HUES64 (cell line): ENCODE measurements around the gene RFX2.

Experiments used
- H3K27ac ChIP-seq: 2 replicates; pipeline ENCODE4 v1.7.0; 2013; ENCODE audit warnings: low read depth, low read length, inconsistent platforms
- H3K27me3 ChIP-seq: 2 replicates; pipeline ENCODE4 v1.6.1; 2013; ENCODE audit warnings: mild to moderate bottlenecking, low read length; ENCODE audit not compliant: insufficient read depth
- H3K36me3 ChIP-seq: 2 replicates; pipeline ENCODE4 v1.6.1; 2013; ENCODE audit warnings: mild to moderate bottlenecking, low read length; ENCODE audit not compliant: insufficient read depth
- H3K4me1 ChIP-seq: 2 replicates; pipeline ENCODE4 v1.6.1; 2013; ENCODE audit warnings: mild to moderate bottlenecking, low read length, moderate library complexity; ENCODE audit not compliant: insufficient read depth
- H3K4me3 ChIP-seq: 2 replicates; pipeline ENCODE4 v1.5.1; 2013; ENCODE audit warnings: mild to moderate bottlenecking, low read length, moderate library complexity
- H3K9ac ChIP-seq: 2 replicates; pipeline ENCODE4 v1.6.1; 2013; ENCODE audit warnings: mild to moderate bottlenecking, low read depth, low read length
- H3K9me3 ChIP-seq: 2 replicates; pipeline ENCODE4 v1.6.1; 2013; ENCODE audit warnings: low read depth, low read length; ENCODE audit not compliant: insufficient read depth
- WGBS: fragments of 150-250, 120-280 bp; methylation state at CpG from one replicate; pipeline ENCODE4 v1.1.7; 2013; ENCODE audit warnings: missing lambda C conversion rate; 5-methylcytosine and 5-hydroxymethylcytosine counted together

The RFX2 gene

DNA sequence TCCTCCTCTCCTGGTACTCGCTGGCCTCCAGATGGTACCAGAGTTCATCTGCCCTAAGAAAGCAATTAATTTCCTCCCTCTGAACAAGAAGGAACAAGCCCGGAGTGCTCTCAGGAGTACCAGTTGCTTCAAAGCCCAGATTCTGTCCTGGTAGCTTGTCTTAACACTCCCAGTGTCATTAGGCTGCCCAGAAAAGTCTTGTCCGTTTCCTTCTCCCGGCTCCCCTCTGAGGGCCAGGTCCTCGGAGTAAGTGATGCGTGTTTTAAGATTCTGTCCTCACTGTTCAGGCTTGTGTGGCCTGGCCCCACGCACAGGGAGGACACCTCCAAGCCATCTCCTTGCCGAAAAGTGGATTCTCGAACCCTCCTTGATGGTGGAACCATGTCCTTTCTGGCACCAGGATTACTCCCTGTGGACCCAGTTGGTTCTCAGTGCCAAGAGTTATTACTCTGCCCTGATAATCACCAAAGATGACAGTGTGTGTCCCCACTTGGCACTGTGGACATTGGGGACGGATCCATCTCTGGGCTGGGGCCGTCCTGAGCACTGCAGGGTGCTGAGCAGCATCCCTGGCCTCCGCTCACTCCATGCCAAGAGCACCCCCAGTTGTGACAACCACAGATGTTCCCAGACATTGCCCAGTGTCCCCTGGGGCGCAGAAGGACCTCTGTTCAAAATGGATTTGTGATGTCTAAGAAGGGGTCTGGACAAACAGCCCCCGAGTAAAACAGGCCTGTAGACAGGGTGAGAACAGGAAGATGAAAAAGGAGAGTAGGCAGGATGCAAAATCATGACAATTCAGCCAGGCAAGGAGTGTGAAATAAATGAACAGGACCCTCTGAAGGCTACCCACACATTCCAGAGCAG is 52.4 kb downstream of the RFX2 start:
- WGBS = 90% methylated on average over 14 of the region's 14 CpGs
- peaks cover 3% of the 10 kb centered on the region; the same call in 1 of the 2 replicates for H3K9me3 ChIP-seq
- H3K4me3 ChIP-seq = no peak overlapping the region
- H3K27me3 ChIP-seq = no peaks in the 10 kb centered on the region
- H3K36me3 ChIP-seq = no peaks in the 10 kb centered on the region
- H3K9ac ChIP-seq = no peak overlapping the region
- H3K4me1 ChIP-seq = peaks cover 4% of the 10 kb centered on the region; the same call in 1 of the 2 replicates
- no peak overlapping the region for H3K27ac ChIP-seq

DNA sequence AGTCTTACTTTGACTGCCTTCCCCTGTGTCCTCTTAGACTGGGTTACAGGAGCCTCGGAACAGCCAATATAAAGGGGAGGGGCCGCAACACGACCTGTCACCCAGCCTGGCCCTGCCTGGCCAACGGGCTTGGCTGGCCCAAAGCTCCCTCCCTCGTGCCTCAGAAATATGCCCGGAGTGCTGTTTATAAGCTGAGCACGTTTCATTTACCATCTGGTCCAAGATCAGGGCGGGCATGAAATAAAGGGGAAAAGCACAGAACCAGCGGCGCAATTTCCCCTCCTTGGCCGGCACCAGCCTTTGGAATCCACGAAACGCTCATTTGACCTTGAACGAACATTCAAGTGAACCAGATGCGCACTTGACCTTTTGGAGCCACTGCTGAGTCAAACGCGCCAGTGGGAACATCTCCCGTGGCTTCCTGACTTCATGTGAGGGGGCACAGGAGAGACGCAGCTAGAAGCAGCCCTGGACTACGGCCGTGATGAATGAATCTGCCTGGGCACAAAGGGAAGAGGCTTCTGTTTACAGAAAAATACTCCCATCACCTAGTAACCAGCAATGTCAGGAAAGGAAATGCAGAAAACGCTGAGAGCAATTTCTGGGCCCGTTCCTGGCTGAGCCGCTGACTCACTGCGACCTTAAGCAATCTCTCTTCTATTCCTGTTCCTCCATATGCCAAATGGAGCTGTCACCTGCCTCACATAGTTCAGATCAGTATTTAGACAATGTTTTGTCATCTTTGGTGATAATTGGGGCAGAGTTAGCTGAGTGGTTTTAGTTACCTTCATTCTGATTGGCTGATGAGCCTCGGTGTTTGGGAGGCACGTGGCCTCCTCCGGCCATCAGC is 53.3 kb downstream of the RFX2 start:
- no peaks in the 10 kb centered on the region for H3K27me3 ChIP-seq
- no peak overlapping the region for H3K9ac ChIP-seq
- peaks cover 3% of the 10 kb centered on the region; the same call in 1 of the 2 replicates for H3K9me3 ChIP-seq
- 0 out of 2 replicates have a peak overlapping the region, but pooled peaks have one; percentile 13 for H3K27ac ChIP-seq
- H3K4me1 ChIP-seq = peaks cover 4% of the 10 kb centered on the region; the same call in 1 of the 2 replicates
- H3K36me3 ChIP-seq = no peaks in the 10 kb centered on the region
- no peak overlapping the region for H3K4me3 ChIP-seq
- WGBS = 80% methylated on average over 28 of the region's 28 CpGs

GRCh38 chr19:6056282-6056741 is 54.0 kb downstream of the RFX2 start:
- Histone ChIP-seq H3K27ac (no peak overlapping the region), H3K27me3 (no peaks in the 10 kb centered on the region), H3K9me3 (peaks cover 3% of the 10 kb centered on the region; the same call in 1 of the 2 replicates), H3K9ac (no peak overlapping the region), H3K36me3 (no peaks in the 10 kb centered on the region), H3K4me1 (peaks cover 3% of the 10 kb centered on the region; the same call in 1 of the 2 replicates), H3K4me3 (no peak overlapping the region)
- WGBS = 93% methylated on average over 8 of the region's 8 CpGs

- Histone ChIP-seq H3K27ac (no peak overlapping the region), H3K36me3 (no peaks in the 10 kb centered on the region)
- WGBS = 100% methylated on average over 3 of the region's 4 CpGs
Measured at GRCh38 chr19:6055013-6055795, 55.1 kb downstream of the RFX2 start.

DNA sequence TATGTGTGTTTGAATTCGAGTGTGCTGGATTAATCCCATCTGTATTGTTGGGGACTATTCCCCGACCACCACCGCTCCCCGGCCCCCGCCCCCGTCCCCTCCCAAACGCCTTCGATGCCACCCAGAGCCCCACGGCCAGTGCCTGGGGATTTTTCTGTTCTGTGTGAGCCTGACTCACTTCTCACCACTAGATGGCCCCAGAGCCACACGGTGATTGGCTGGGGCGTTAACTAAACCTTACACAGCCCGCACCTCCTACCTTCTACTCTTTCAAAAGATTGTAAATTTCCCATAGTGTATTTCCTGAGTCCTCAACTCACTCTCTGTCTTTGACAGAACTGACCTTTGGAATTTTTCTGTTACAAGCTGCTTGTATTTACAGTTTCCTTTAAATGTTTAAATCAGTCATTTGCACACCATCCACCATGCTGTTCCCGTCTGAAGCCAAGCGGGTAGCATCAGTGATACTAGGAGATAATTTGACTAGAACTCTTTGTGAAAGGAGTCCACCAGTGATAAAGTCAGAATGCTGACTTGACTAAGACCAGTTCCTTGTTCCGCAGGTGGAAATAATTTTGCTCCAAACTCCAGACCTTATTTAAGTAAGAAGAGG is 61.4 kb downstream of the RFX2 start:
- H3K9me3 ChIP-seq = no peaks in the 10 kb centered on the region
- H3K9ac ChIP-seq = no peak overlapping the region
- no peaks in the 10 kb centered on the region for H3K36me3 ChIP-seq
- no peak overlapping the region for H3K4me3 ChIP-seq
- 18% methylated on average over 14 of the region's 15 CpGs for whole genome bisulfite sequencing
- H3K27ac ChIP-seq = no peak overlapping the region
- H3K4me1 ChIP-seq = peaks cover 6% of the 10 kb centered on the region; the same call in 1 of the 2 replicates
- no peaks in the 10 kb centered on the region for H3K27me3 ChIP-seq

More at GRCh38 chr19:6055013-6055795, 55.1 kb downstream of the RFX2 start:
- H3K27me3 ChIP-seq = no peaks in the 10 kb centered on the region
- no peak overlapping the region for H3K4me3 ChIP-seq
- H3K4me1 ChIP-seq = no peaks in the 10 kb centered on the region
- no peak overlapping the region for H3K9ac ChIP-seq
- peaks cover 3% of the 10 kb centered on the region; the same call in 1 of the 2 replicates for H3K9me3 ChIP-seq

DNA sequence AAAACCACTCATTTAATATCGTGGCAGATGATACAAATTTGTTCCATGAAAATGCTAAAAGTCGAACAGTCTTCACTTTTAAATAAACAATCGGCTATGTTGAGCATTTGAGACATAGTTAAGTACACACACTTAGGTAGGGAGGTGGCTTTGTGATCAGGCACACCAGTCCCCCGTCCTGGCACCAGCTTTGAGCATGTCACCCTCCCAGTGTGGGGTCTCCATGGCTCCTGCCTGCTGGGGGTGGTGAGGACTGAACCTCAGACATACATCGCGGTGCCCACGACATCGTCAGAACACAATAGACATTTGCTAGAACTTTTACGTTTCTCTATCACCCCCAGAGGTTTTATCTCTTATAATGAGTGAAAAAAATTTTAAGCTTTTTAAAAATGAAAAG is 62.0 kb downstream of the RFX2 start:
- Histone ChIP-seq H3K36me3 (no peaks in the 10 kb centered on the region), H3K9me3 (no peaks in the 10 kb centered on the region), H3K9ac (no peak overlapping the region), H3K27ac (no peak overlapping the region), H3K4me1 (peaks cover 6% of the 10 kb centered on the region; the same call in 1 of the 2 replicates), H3K4me3 (no peak overlapping the region), H3K27me3 (no peaks in the 10 kb centered on the region)
- WGBS = 39% methylated on average over 8 of the region's 9 CpGs

DNA sequence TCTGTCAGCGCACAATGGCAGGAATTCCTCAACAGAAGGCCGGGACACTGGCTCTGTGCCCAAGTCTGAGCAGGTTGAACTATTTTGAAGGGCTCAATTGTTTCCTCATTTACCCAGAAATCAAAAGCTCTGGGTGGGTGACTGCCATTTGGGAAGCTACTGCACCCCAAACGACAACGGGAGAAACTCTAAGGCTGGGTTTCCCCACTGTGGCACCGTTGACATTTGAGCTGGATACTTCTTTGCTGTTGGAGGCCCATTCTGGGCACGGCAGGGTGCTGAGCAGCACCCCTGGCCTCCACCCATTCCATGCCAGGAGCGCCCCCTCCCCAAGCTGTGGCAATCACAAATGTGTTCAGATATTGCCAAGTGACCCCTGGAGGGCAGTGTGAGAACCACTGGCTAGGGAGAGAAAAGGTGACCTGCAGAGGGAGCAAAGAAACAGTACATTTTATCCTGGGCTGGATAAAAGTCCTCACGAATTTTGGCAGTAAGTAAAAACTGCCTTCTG is 62.5 kb downstream of the RFX2 start:
- Histone ChIP-seq H3K4me1 (peaks cover 6% of the 10 kb centered on the region; the same call in 1 of the 2 replicates), H3K9me3 (no peaks in the 10 kb centered on the region), H3K27ac (no peak overlapping the region), H3K36me3 (no peaks in the 10 kb centered on the region), H3K4me3 (no peak overlapping the region), H3K9ac (no peak overlapping the region), H3K27me3 (no peaks in the 10 kb centered on the region)
- 55% methylated on average over 8 of the region's 8 CpGs for WGBS

GRCh38 chr19:6047256-6047655 is 63.0 kb downstream of the RFX2 start:
- no peak overlapping the region for H3K9ac ChIP-seq
- no peak overlapping the region for H3K27ac ChIP-seq
- H3K27me3 ChIP-seq = no peaks in the 10 kb centered on the region
- H3K4me3 ChIP-seq = no peak overlapping the region
- no peaks in the 10 kb centered on the region for H3K36me3 ChIP-seq
- H3K9me3 ChIP-seq = no peaks in the 10 kb centered on the region
- peaks cover 6% of the 10 kb centered on the region; the same call in 1 of the 2 replicates for H3K4me1 ChIP-seq
- WGBS = 89% methylated on average over 18 of the region's 18 CpGs

DNA sequence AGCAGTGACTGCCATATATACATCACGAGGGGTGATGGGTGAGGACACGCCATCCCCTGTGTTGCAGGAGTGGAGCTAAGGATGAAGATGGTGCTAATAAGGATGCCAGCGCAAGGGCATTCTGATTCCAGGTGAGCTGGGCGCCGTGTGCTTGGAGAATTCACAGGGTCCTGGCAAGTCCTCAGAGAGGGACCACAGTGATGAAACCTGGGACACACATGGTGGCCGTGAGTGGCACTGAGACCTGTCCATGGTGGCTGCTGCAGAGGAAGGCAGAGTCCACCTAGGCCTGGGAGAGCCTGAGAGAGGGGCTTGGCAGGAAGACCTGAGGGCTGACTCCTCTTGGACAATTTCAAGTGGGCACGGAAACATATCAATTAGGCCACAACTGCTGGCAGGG is 65.2 kb downstream of the RFX2 start:
- WGBS = 89% methylated on average over 7 of the region's 7 CpGs
- no peak overlapping the region for H3K4me3 ChIP-seq
- H3K36me3 ChIP-seq = no peaks in the 10 kb centered on the region
- H3K27ac ChIP-seq = no peak overlapping the region
- H3K9me3 ChIP-seq = no peaks in the 10 kb centered on the region
- H3K27me3 ChIP-seq = no peaks in the 10 kb centered on the region
- peaks cover 6% of the 10 kb centered on the region; the same call in 1 of the 2 replicates for H3K4me1 ChIP-seq
- no peak overlapping the region for H3K9ac ChIP-seq
